BJ (cell line): ENCODE measurements around the gene RAI14. TPM values are rescaled to one million over a fixed set of nuclear protein-coding genes. Genes with fewer than 3 reads are reported as not detected.
"Not testable (repeated sequence)": the region's sequence is repeated elsewhere in the genome, so short reads cannot be mapped to it uniquely, and the experiment has no call there.

Experiments
- CTCF ChIA-PET: fragments of 350-600 bp; formaldehyde crosslinking; extraction: SDS; loops from one replicate; lab custom pipeline; 2021; ENCODE audit warnings: antibody characterized with exemption, inconsistent platforms; lab: Yijun Ruan, JAX
- POLR2A ChIA-PET: fragments of 300-600 bp; sonication (Branson Sonifier 250); formaldehyde crosslinking; extraction: SDS; loops from one replicate; lab custom pipeline; 2021; ENCODE audit warnings: antibody characterized with exemption; lab: Charles Lee
- DNase-seq: peaks from one replicate; pipeline ENCODE4 v3.0.0-alpha.2; 2011; ENCODE audit warnings: low read depth
- H3K27me3 ChIP-seq: 2 replicates; pipeline ENCODE4 v1.6.0; 2011; ENCODE audit warnings: low read length; ENCODE audit not compliant: control insufficient read depth, insufficient read depth
- H3K36me3 ChIP-seq: 2 replicates; pipeline ENCODE4 v1.5.1; 2011; ENCODE audit warnings: low read length; ENCODE audit not compliant: control insufficient read depth, insufficient read depth
- H3K4me3 ChIP-seq: 2 replicates; pipeline ENCODE4 v1.5.1; 2011; ENCODE audit warnings: low read depth, mild to moderate bottlenecking, control low read depth, low read length
- CTCF ChIP-seq: IDR thresholded peaks from 2 replicates; pipeline ENCODE4 v1.5.1; 2011; ENCODE audit warnings: low read depth, mild to moderate bottlenecking, control low read depth, inconsistent platforms, low read length, moderate library complexity; ENCODE audit not compliant: insufficient read depth
- polyA plus RNA-seq: library from polyadenylated mRNA; depleted of rRNA; stranded (reverse); fragments of >200 nt; gene quantifications from 2 replicates; pipeline ENCODE4 v1.2.3, GENCODE V29; 2011

The RAI14 gene
- polyA plus RNA-seq, 1 experiment, result 183 TPM

GRCh38 chr5:34751807-34752736, 95.9 kb downstream of the RAI14 start:
- peaks cover 1% of the 10 kb centered on the region for H3K36me3 ChIP-seq
- DNase-seq, result no peak
- no peaks in the 10 kb centered on the region for H3K27me3 ChIP-seq
- ChIA-PET POLR2A (no interaction called here), CTCF (interaction anchor here (0.7 to 2.6 kb wide), 3 partner anchors 9 to 18 kb away, joined by 3 to 9 read pairs (median 3); no protein-coding TSS in a partner anchor)
- H3K4me3 ChIP-seq, result no peak overlapping the region
- no peak for TF ChIP-seq CTCF

- CTCF ChIA-PET, result interaction anchor here (2.6 kb wide), 1 partner anchor 9 kb away, joined by 9 read pairs; no protein-coding TSS in a partner anchor
- POLR2A ChIA-PET, H3K27me3 ChIP-seq, H3K4me3 ChIP-seq, H3K36me3 ChIP-seq, DNase-seq: not testable (repeated sequence)
These were observed 97.1 kb downstream of the RAI14 start for GRCh38 chr5:34753236-34753635.

- POLR2A ChIA-PET, result no interaction called here
- H3K4me3 ChIP-seq, result no peak overlapping the region
- peaks cover 14% of the 10 kb centered on the region for H3K36me3 ChIP-seq
- H3K27me3 ChIP-seq, result no peaks in the 10 kb centered on the region
- DNase-seq, result no peak
- CTCF ChIA-PET, result no interaction called here
- TF ChIP-seq CTCF, result no peak
These were observed 99.8 kb downstream of the RAI14 start for GRCh38 chr5:34755926-34756325.

GRCh38 chr5:34756781-34757624, 100.9 kb downstream of the RAI14 start:
- no peak for TF ChIP-seq CTCF

GRCh38 chr5:34758514-34758913, 102.4 kb downstream of the RAI14 start:
- Histone ChIP-seq H3K4me3 (no peak overlapping the region), H3K27me3 (no peaks in the 10 kb centered on the region), H3K36me3 (peaks cover 17% of the 10 kb centered on the region)
- no peak for TF ChIP-seq CTCF
- ChIA-PET POLR2A (no interaction called here), CTCF (interaction anchor here (0.6 to 1.2 kb wide), 2 partner anchors 235 to 1925 kb away, joined by 3 to 4 read pairs; no protein-coding TSS in a partner anchor)
- DNase-seq, result no peak

More at GRCh38 chr5:34756781-34757624, 100.9 kb downstream of the RAI14 start:
- Histone ChIP-seq H3K4me3 (no peak overlapping the region), H3K36me3 (peaks cover 17% of the 10 kb centered on the region), H3K27me3 (no peaks in the 10 kb centered on the region)
- POLR2A ChIA-PET, result no interaction called here
- CTCF ChIA-PET, result no interaction called here
- DNase-seq, result no peak

GRCh38 chr5:34759213-34759612, 103.1 kb downstream of the RAI14 start:
- DNase-seq, H3K4me3 ChIP-seq, H3K27me3 ChIP-seq, POLR2A ChIA-PET: not testable (repeated sequence)
- CTCF ChIA-PET, result interaction anchor here (1.2 kb wide), 1 partner anchor 236 kb away, joined by 3 read pairs; no protein-coding TSS in a partner anchor
- peaks cover 20% of the 10 kb centered on the region for H3K36me3 ChIP-seq
